Liver (tissue), 9 donors: Measurements from ENCODE around the gene LRRC25. TPM values are rescaled to one million over a fixed set of nuclear protein-coding genes. Genes with fewer than 3 reads are reported as not detected.

Source experiments
- DNase-seq: peaks from one replicate; pipeline ENCODE4 v3.0.0-alpha.2; 2017; ENCODE audit warnings: low spot score
- H3K27ac ChIP-seq, 2 donors: one replicate each; pipeline ENCODE4 v1.7.0; 2013; ENCODE audit warnings: inconsistent platforms in 2 of 2, low read length in 2 of 2, control low read depth in 1 of 2, low read depth in 1 of 2, mild to moderate bottlenecking in 1 of 2
- H3K27me3 ChIP-seq, 4 donors: one replicate each; pipeline versions ENCODE4 v1.6.1 to v1.7.0; 2013; ENCODE audit warnings: low read length in 3 of 4, inconsistent platforms in 1 of 4, mild to moderate bottlenecking in 1 of 4, moderate library complexity in 1 of 4; ENCODE audit not compliant: control insufficient read depth in 4 of 4, insufficient read depth in 4 of 4
- H3K36me3 ChIP-seq, 4 donors: one replicate each; pipeline versions ENCODE4 v1.6.1 to v1.7.0; 2013; ENCODE audit warnings: low read length in 3 of 4, mild to moderate bottlenecking in 3 of 4, low read depth in 1 of 4, moderate library complexity in 1 of 4; ENCODE audit not compliant: control insufficient read depth in 4 of 4, insufficient read depth in 3 of 4
- H3K4me1 ChIP-seq, 4 donors: one replicate each; pipeline versions ENCODE4 v1.6.1 to v1.7.0; 2013; ENCODE audit warnings: low read length in 3 of 4, mild to moderate bottlenecking in 3 of 4, moderate library complexity in 1 of 4; ENCODE audit not compliant: control insufficient read depth in 4 of 4, insufficient read depth in 4 of 4
- H3K4me3 ChIP-seq, 3 donors: one replicate each; pipeline versions ENCODE4 v1.6.1 to v1.7.0; 2013; ENCODE audit warnings: low read length in 3 of 3, control low read depth in 1 of 3, low read depth in 1 of 3, mild to moderate bottlenecking in 1 of 3
- H3K9ac ChIP-seq, 2 donors: one replicate each; pipeline ENCODE4 v1.7.0; 2013; ENCODE audit warnings: low read length in 2 of 2, mild to moderate bottlenecking in 2 of 2, moderate library complexity in 2 of 2, control low read depth in 1 of 2, low read depth in 1 of 2
- H3K9me3 ChIP-seq, 4 donors: one replicate each; pipeline versions ENCODE4 v1.6.1 to v1.7.0; 2013; ENCODE audit warnings: low read length in 3 of 4; ENCODE audit not compliant: control insufficient read depth in 4 of 4
- EGR1 ChIP-seq, 2 donors: IDR thresholded peaks; 2 replicates each; pipeline ENCODE4 v1.6.1; 2016 to 2018; ENCODE audit warnings: antibody characterized with exemption in 2 of 2, low read depth in 2 of 2
- FOXA1 ChIP-seq: IDR thresholded peaks from 2 replicates; pipeline ENCODE4 v1.6.1; 2016; ENCODE audit warnings: antibody characterized with exemption
- FOXA2 ChIP-seq: IDR thresholded peaks from 2 replicates; pipeline ENCODE4 v1.6.1; 2016; ENCODE audit warnings: antibody characterized with exemption
- GABPA ChIP-seq, 2 donors: IDR thresholded peaks in 1 of 2; conservative IDR thresholded peaks in 1 of 2; 2 replicates each; pipeline ENCODE4 v1.6.1; 2016; ENCODE audit warnings: antibody characterized with exemption in 2 of 2, mild to moderate bottlenecking in 1 of 2, moderate library complexity in 1 of 2
- HNF4A ChIP-seq, 2 donors: conservative IDR thresholded peaks; 2 replicates each; pipeline ENCODE4 v1.6.1; 2016; ENCODE audit warnings: antibody characterized with exemption in 2 of 2, mild to moderate bottlenecking in 2 of 2
- JUND ChIP-seq, 2 donors: IDR thresholded peaks; 2 replicates each; pipeline ENCODE4 v1.6.1; 2016; ENCODE audit warnings: antibody characterized with exemption in 2 of 2
- RAD21 ChIP-seq, 2 donors: IDR thresholded peaks; 2 replicates each; pipeline ENCODE4 v1.6.1; 2016; ENCODE audit warnings: antibody characterized with exemption in 2 of 2, mild to moderate bottlenecking in 2 of 2
- SP1 ChIP-seq: IDR thresholded peaks from 2 replicates; pipeline ENCODE4 v1.6.1; 2018; ENCODE audit warnings: antibody characterized with exemption, mild to moderate bottlenecking
- TAF1 ChIP-seq: conservative IDR thresholded peaks from 2 replicates; pipeline ENCODE4 v1.6.1; 2016; ENCODE audit warnings: antibody characterized with exemption, mild to moderate bottlenecking
- WGBS: extraction: QIAGEN DNeasy Blood & Tissue Kit; methylation state at CpG from one replicate; pipeline ENCODE4 v1.1.7; 2013; 5-methylcytosine and 5-hydroxymethylcytosine counted together
- polyA plus RNA-seq, 2 donors: library from polyadenylated mRNA; stranded (reverse) in 1 of 2; unstranded in 1 of 2; fragments of 200-250 nt in 1 of 2; fragments of >200 nt in 1 of 2; fragmentation: Nextera tagmentation in 1 of 2; extraction: Ambion mirVana in 1 of 2; gene quantifications; one replicate each; pipeline versions ENCODE4 v1.2.1 to v1.2.3, GENCODE V29; 2013 to 2015
- total RNA-seq, 2 donors: library from RNA; depleted of rRNA; stranded (reverse); fragments of >200 nt; gene quantifications; one replicate each; pipeline ENCODE4 v1.2.3, GENCODE V29; 2014
- TF ChIP-seq, protein P1 (sequence below): IDR thresholded peaks from 2 replicates; pipeline ENCODE4 v1.6.1; 2016; ENCODE audit warnings: antibody characterized with exemption, mild to moderate bottlenecking
- TF ChIP-seq, protein P2 (sequence below): IDR thresholded peaks from 2 replicates; pipeline ENCODE4 v1.6.1; 2016; ENCODE audit warnings: antibody characterized with exemption
- TF ChIP-seq, protein P3 (sequence below): fragments of 150-350 bp; IDR thresholded peaks from 2 replicates; pipeline ENCODE4 v1.5.1; 2017; ENCODE audit warnings: improper control_type of control experiment, low read depth, low read length; ENCODE audit not compliant: missing input control
- donor health status: healthy.
- donor health status: healthy.
- donor health status: healthy.
- donor health status: healthy.
- donor health status: healthy.

The LRRC25 gene
- total and polyA plus RNA-seq, 4 donors, result 2.3 to 13.4 (median 6.9) TPM

DNA sequence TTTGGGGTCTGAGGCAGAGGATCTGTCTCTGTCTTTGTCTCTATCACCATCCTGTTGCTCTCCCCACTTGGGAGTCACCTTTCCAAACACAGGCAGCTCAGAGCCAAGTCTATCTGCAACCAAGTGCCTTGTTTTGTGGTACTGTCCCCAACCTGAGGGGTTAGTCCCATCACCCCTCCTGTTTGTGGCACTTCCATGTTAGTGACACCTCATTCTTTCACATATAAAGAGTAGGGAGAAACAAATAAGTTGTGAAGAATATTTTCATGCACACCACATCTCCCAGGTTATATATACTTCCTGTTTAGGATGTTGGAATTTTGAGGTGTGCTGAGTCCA, 7.7 kb downstream of the LRRC25 start:
- Histone ChIP-seq H3K27me3 (no peaks in the 10 kb centered on the region), H3K27ac (no peak overlapping the region), H3K36me3 (peaks cover 0 to 5% (median 0%) of the 10 kb centered on the region in 4 donors), H3K4me3 (no peak overlapping the region), H3K9me3 (no peaks in the 10 kb centered on the region), H3K4me1 (peaks cover 4 to 24% (median 14%) of the 10 kb centered on the region in 4 donors), H3K9ac (no peak overlapping the region)
- TF ChIP-seq, protein P1, sequence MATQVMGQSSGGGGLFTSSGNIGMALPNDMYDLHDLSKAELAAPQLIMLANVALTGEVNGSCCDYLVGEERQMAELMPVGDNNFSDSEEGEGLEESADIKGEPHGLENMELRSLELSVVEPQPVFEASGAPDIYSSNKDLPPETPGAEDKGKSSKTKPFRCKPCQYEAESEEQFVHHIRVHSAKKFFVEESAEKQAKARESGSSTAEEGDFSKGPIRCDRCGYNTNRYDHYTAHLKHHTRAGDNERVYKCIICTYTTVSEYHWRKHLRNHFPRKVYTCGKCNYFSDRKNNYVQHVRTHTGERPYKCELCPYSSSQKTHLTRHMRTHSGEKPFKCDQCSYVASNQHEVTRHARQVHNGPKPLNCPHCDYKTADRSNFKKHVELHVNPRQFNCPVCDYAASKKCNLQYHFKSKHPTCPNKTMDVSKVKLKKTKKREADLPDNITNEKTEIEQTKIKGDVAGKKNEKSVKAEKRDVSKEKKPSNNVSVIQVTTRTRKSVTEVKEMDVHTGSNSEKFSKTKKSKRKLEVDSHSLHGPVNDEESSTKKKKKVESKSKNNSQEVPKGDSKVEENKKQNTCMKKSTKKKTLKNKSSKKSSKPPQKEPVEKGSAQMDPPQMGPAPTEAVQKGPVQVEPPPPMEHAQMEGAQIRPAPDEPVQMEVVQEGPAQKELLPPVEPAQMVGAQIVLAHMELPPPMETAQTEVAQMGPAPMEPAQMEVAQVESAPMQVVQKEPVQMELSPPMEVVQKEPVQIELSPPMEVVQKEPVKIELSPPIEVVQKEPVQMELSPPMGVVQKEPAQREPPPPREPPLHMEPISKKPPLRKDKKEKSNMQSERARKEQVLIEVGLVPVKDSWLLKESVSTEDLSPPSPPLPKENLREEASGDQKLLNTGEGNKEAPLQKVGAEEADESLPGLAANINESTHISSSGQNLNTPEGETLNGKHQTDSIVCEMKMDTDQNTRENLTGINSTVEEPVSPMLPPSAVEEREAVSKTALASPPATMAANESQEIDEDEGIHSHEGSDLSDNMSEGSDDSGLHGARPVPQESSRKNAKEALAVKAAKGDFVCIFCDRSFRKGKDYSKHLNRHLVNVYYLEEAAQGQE, result no peak
- TF ChIP-seq GABPA (IDR thresholded peaks at IDR 0.05 in 1 of 2, conservative IDR thresholded peaks at IDR 0.05 in 1 of 2), result no peak
- TF ChIP-seq, protein P2, sequence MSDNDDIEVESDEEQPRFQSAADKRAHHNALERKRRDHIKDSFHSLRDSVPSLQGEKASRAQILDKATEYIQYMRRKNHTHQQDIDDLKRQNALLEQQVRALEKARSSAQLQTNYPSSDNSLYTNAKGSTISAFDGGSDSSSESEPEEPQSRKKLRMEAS, result no peak
- TF ChIP-seq FOXA1, result no peak
- TF ChIP-seq JUND (IDR thresholded peaks at IDR 0.05), result no peak
- TF ChIP-seq RAD21 (IDR thresholded peaks at IDR 0.05), result no peak
- no peak for TF ChIP-seq TAF1
- TF ChIP-seq HNF4A (conservative IDR thresholded peaks at IDR 0.05), result no peak
- DNase-seq, result no peak

DNA sequence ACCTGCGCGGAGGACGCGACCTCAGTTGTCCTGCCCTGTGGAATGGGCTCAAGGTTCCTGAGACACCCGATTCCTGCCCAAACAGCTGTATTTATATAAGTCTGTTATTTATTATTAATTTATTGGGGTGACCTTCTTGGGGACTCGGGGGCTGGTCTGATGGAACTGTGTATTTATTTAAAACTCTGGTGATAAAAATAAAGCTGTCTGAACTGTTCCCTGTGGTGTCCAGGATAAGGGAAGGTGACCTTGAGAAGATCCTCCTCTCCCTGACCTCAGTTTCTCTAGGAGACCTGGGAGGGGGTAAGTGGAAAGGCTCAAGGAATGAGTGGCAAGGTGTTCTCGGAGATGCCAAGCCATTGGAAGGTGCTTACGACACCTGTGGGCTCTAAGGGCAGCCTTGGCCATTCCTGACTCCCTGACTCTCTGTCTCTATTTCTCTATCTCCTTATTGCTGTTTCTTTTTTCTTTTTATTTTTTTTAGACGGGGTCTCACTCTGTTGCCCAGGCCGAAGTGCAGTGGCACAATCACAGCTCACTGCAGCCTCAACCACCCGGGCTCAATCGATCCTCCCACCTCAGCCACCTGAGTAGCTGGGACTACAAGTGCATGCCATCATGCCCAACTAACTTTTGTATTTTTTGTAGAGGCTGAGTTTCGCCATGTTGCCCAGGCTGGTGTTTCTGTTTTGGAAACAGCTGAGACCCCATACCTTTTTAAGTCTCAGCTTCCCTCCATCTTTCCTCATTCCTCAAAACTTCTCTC, 8.3 kb downstream of the LRRC25 start:
- Histone ChIP-seq H3K27ac (no peak overlapping the region), H3K9ac (no peak overlapping the region), H3K4me1 (peaks cover 4 to 24% (median 14%) of the 10 kb centered on the region in 4 donors), H3K36me3 (peaks cover 0 to 5% (median 0%) of the 10 kb centered on the region in 4 donors), H3K9me3 (no peaks in the 10 kb centered on the region), H3K4me3 (no peak overlapping the region), H3K27me3 (no peaks in the 10 kb centered on the region)
- WGBS, result 86% methylated on average over 13 of the region's 13 CpGs
- no peak for TF ChIP-seq EGR1 (IDR thresholded peaks at IDR 0.05; ENCODE audit: low read depth in 2 of 2)
- no peak for TF ChIP-seq FOXA2
- DNase-seq, result no peak

DNA sequence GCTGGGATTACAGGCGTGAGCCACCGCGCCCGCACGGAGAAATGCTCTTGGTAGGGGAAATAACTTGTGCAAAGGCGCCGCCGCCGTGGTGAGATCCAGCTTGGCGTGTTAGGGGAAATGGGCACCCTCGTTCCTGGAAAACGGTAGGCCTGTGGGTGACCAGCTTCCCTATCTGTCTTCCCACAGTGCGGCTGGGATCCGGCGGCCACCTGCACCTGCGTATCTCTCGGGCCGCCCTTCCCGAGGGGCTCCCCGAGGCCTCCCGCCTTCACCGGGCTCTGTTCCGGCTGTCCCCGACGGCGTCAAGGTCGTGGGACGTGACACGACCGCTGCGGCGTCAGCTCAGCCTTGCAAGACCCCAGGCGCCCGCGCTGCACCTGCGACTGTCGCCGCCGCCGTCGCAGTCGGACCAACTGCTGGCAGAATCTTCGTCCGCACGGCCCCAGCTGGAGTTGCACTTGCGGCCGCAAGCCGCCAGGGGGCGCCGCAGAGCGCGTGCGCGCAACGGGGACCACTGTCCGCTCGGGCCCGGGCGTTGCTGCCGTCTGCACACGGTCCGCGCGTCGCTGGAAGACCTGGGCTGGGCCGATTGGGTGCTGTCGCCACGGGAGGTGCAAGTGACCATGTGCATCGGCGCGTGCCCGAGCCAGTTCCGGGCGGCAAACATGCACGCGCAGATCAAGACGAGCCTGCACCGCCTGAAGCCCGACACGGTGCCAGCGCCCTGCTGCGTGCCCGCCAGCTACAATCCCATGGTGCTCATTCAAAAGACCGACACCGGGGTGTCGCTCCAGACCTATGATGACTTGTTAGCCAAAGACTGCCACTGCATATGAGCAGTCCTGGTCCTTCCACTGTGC, 9.1 kb downstream of the LRRC25 start:
- Histone ChIP-seq H3K27ac (no peak overlapping the region), H3K4me3 (peak overlapping the region in 1 of 3 donors; percentile 6), H3K27me3 (no peaks in the 10 kb centered on the region), H3K4me1 (peaks cover 4 to 25% (median 14%) of the 10 kb centered on the region in 4 donors), H3K9me3 (no peaks in the 10 kb centered on the region), H3K9ac (no peak overlapping the region), H3K36me3 (peaks cover 0 to 5% (median 0%) of the 10 kb centered on the region in 4 donors)
- TF ChIP-seq SP1, result no peak
- TF ChIP-seq, protein P3, sequence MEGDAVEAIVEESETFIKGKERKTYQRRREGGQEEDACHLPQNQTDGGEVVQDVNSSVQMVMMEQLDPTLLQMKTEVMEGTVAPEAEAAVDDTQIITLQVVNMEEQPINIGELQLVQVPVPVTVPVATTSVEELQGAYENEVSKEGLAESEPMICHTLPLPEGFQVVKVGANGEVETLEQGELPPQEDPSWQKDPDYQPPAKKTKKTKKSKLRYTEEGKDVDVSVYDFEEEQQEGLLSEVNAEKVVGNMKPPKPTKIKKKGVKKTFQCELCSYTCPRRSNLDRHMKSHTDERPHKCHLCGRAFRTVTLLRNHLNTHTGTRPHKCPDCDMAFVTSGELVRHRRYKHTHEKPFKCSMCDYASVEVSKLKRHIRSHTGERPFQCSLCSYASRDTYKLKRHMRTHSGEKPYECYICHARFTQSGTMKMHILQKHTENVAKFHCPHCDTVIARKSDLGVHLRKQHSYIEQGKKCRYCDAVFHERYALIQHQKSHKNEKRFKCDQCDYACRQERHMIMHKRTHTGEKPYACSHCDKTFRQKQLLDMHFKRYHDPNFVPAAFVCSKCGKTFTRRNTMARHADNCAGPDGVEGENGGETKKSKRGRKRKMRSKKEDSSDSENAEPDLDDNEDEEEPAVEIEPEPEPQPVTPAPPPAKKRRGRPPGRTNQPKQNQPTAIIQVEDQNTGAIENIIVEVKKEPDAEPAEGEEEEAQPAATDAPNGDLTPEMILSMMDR, result peak; percentile 89
- peak; percentile 59 to 82 for TF ChIP-seq RAD21 (IDR thresholded peaks at IDR 0.05)
- 37% methylated on average over 86 of the region's 86 CpGs for WGBS
- peak; percentile 93 for DNase-seq
